ENCODE results near the gene CCL25.

- TF ChIP-seq POLR2A (IDR thresholded peaks at IDR 0.05) (no peak), CTCF (IDR thresholded peaks at IDR 0.05) (no peak), POLR2AphosphoS5 (IDR thresholded peaks at IDR 0.05) (no peak)
Observed at GRCh38 chr19:8085598-8086408, 33.2 kb downstream of the CCL25 start.

All from stomach (tissue), 4 donors.